ENCODE data around the gene C8B. TPM values are rescaled to one million over a fixed set of nuclear protein-coding genes. Genes with fewer than 3 reads are reported as not detected.

C8B gene
- total RNA-seq, 3 donors from 2014 or later = not detected

DNA sequence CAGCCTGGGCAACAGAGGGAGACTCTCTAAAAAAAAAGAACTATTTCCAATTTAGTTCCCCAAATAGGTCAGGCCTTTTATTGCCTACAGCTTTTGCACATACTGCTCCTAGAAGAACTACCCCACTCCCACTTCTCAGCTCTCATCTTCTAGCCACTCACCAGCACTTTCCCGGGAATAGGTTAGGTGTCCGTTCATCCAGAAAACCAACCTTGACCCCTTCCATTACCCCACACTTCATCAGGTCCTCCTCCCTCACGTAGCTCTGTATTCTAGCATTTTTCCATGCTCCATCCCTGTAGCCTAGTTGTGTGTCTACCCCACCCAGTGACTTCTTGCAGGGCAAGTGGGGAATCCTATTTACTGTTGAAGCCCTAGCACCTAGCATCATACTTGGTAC, 42.6 kb downstream of the C8B start:
- no peak for TF ChIP-seq CTCF (IDR thresholded peaks at IDR 0.05)
- H3K4me3 ChIP-seq = no peak overlapping the region
- H3K36me3 ChIP-seq (ENCODE audit: low read depth) = no peaks in the 10 kb centered on the region
- no peak for DNase-seq
- no peaks in the 10 kb centered on the region for H3K4me1 ChIP-seq (ENCODE audit: low read depth)
- no peaks in the 10 kb centered on the region for H3K9me3 ChIP-seq
- no peak for ATAC-seq
- intact Hi-C loops (cut with DNase I, micrococcal nuclease) = no loop called here

- Histone ChIP-seq H3K4me3 (no peak overlapping the region), H3K9me3 (no peaks in the 10 kb centered on the region), H3K4me1 (ENCODE audit: low read depth) (no peaks in the 10 kb centered on the region), H3K36me3 (ENCODE audit: low read depth) (no peaks in the 10 kb centered on the region)
- ATAC-seq = no peak
- intact Hi-C loops (cut with DNase I, micrococcal nuclease) = no loop called here
- DNase-seq = no peak
- no peak for TF ChIP-seq CTCF (IDR thresholded peaks at IDR 0.05)
These were observed 43.3 kb downstream of the C8B start for GRCh38 chr1:56922507-56922906.

GRCh38 chr1:56922070-56922469, 43.7 kb downstream of the C8B start:
- intact Hi-C loops (cut with DNase I, micrococcal nuclease) = no loop called here
- TF ChIP-seq CTCF (IDR thresholded peaks at IDR 0.05) = no peak

DNA sequence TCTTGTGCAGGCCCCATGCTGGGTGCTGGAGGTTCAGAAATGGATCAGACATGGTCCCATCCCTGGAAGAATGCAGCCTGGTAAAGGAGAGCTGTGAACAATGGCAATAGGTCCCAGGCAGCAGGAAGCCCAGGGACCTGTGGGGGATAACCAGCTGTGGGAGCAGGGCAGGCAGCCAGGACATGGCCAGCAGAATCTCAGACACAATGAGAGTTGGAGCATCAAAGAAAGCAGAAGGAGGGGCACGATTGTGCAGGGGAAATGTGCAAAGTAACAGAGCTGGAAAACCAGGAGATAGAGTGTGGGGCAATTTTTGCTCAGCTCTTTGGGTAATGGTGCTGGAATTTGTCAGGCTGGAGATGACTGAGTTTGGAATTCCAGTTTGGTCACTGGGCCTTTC, 44.3 kb downstream of the C8B start:
- TF ChIP-seq CTCF (IDR thresholded peaks at IDR 0.05) = no peak
- no peaks in the 10 kb centered on the region for H3K9me3 ChIP-seq
- DNase-seq (no peak), ATAC-seq (no peak)
- H3K36me3 ChIP-seq (ENCODE audit: low read depth) = no peaks in the 10 kb centered on the region
- no peak overlapping the region for H3K4me3 ChIP-seq
- intact Hi-C loops (cut with DNase I, micrococcal nuclease) = no loop called here
- H3K4me1 ChIP-seq (ENCODE audit: low read depth) = no peaks in the 10 kb centered on the region

More at GRCh38 chr1:56922070-56922469, 43.7 kb downstream of the C8B start:
- Histone ChIP-seq H3K4me3 (no peak overlapping the region), H3K36me3 (ENCODE audit: low read depth) (no peaks in the 10 kb centered on the region), H3K9me3 (no peaks in the 10 kb centered on the region), H3K4me1 (ENCODE audit: low read depth) (no peaks in the 10 kb centered on the region)
- DNase-seq (no peak), ATAC-seq (no peak)

GRCh38 chr1:56920591-56921001, 45.2 kb downstream of the C8B start:
- no peak for DNase-seq

More at GRCh38 chr1:56920591-56921001, 45.2 kb downstream of the C8B start:
- TF ChIP-seq CTCF (IDR thresholded peaks at IDR 0.05) = no peak
- no peaks in the 10 kb centered on the region for H3K9me3 ChIP-seq
- ATAC-seq = no peak
- H3K36me3 ChIP-seq (ENCODE audit: low read depth) = no peaks in the 10 kb centered on the region
- no peaks in the 10 kb centered on the region for H3K4me1 ChIP-seq (ENCODE audit: low read depth)
- no peak overlapping the region for H3K4me3 ChIP-seq
- intact Hi-C loops (cut with DNase I, micrococcal nuclease) = no loop called here

Data from mucosa of descending colon (tissue), 3 donors.